Retinal pigment epithelial cell (primary cell): ENCODE data around the gene MRPS18B.

ENCODE experiments used
- DNase-seq: peaks from one replicate; pipeline ENCODE4 v3.0.0-alpha.2; 2010; ENCODE audit warnings: low read depth
- H3K4me3 ChIP-seq: 2 replicates; pipeline ENCODE4 v1.5.1; 2011; ENCODE audit warnings: mild to moderate bottlenecking, low read length, control low read depth, moderate library complexity
- CTCF ChIP-seq: conservative IDR thresholded peaks from 2 replicates; pipeline ENCODE4 v1.5.1; 2011; ENCODE audit warnings: low read depth, low read length, control low read depth, inconsistent platforms

Gene MRPS18B

GRCh38 chr6:30573113-30573512, 44.5 kb upstream of the MRPS18B start:
- TF ChIP-seq CTCF = no peak
- no peak overlapping the region for H3K4me3 ChIP-seq
- no peak for DNase-seq

- no peak for DNase-seq
- no peak overlapping the region for H3K4me3 ChIP-seq
- TF ChIP-seq CTCF = no peak
Measured at GRCh38 chr6:30578051-30578450, 39.6 kb upstream of the MRPS18B start.

- TF ChIP-seq CTCF = no peak
- no peak for DNase-seq
- H3K4me3 ChIP-seq = no peak overlapping the region
Measured at GRCh38 chr6:30583921-30584320, 33.7 kb upstream of the MRPS18B start.

- no peak overlapping the region for H3K4me3 ChIP-seq
- DNase-seq = no peak
- TF ChIP-seq CTCF = no peak
Measured at GRCh38 chr6:30589754-30590358, 27.8 kb upstream of the MRPS18B start.

- DNase-seq = no peak
- no peak for TF ChIP-seq CTCF
- no peak overlapping the region for H3K4me3 ChIP-seq
Measured at GRCh38 chr6:30590509-30590908, 27.1 kb upstream of the MRPS18B start.

GRCh38 chr6:30591008-30591407, 26.6 kb upstream of the MRPS18B start:
- no peak for TF ChIP-seq CTCF
- no peak overlapping the region for H3K4me3 ChIP-seq
- no peak for DNase-seq

- TF ChIP-seq CTCF = no peak
- DNase-seq = no peak
- H3K4me3 ChIP-seq = no peak overlapping the region
Measured at GRCh38 chr6:30592287-30592686, 25.4 kb upstream of the MRPS18B start.
